Measurements from ENCODE around the gene COL6A6. TPM values are rescaled to one million over a fixed set of nuclear protein-coding genes. Genes with fewer than 3 reads are reported as not detected.

The COL6A6 gene
- total RNA-seq, 2 donors from 2014 or later = 0.33 to 0.40 TPM

DNA sequence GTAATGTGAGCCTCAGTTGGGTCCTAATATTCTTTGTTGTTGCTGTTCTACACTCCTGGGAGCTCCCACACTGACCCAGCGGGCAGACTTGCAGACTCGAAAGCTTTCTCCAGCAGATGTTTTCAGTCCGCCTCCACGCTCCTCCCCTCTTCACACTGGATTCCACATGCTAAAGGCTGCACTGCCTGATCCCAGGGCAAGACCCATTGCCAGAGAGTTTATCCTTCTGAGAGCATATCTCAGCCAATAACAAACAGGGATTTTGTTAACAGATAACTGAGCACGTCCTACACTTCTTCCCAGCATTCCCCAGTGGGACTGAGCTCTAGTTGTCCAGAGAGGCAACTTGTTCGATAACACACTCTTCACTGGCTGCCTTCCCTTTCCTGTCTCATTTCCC, 8.0 kb upstream of the COL6A6 start:
- Histone ChIP-seq H3K27me3 (ENCODE audit: control insufficient read depth, insufficient read depth, low read length, poor library complexity, severe bottlenecking) (no peaks in the 10 kb centered on the region), H3K27ac (ENCODE audit: low read depth, low read length) (no peak overlapping the region), H3K9me3 (ENCODE audit: control insufficient read depth, low read length) (no peaks in the 10 kb centered on the region), H3K4me3 (ENCODE audit: low read length) (no peak overlapping the region), H3K9ac (ENCODE audit: extremely low read depth, low read length, poor library complexity, severe bottlenecking) (no peak overlapping the region), H3K36me3 (ENCODE audit: control insufficient read depth, insufficient read depth, low read length) (no peaks in the 10 kb centered on the region), H3K4me1 (ENCODE audit: control insufficient read depth, insufficient read depth, low read length) (no peaks in the 10 kb centered on the region)
- TF ChIP-seq, protein P1, sequence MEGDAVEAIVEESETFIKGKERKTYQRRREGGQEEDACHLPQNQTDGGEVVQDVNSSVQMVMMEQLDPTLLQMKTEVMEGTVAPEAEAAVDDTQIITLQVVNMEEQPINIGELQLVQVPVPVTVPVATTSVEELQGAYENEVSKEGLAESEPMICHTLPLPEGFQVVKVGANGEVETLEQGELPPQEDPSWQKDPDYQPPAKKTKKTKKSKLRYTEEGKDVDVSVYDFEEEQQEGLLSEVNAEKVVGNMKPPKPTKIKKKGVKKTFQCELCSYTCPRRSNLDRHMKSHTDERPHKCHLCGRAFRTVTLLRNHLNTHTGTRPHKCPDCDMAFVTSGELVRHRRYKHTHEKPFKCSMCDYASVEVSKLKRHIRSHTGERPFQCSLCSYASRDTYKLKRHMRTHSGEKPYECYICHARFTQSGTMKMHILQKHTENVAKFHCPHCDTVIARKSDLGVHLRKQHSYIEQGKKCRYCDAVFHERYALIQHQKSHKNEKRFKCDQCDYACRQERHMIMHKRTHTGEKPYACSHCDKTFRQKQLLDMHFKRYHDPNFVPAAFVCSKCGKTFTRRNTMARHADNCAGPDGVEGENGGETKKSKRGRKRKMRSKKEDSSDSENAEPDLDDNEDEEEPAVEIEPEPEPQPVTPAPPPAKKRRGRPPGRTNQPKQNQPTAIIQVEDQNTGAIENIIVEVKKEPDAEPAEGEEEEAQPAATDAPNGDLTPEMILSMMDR (conservative IDR thresholded peaks at IDR 0.05) = no peak
- 76 to 83% methylated on average over 6 of the region's 6 CpGs for WGBS, 2 experiments (ENCODE audit: insufficient coverage in 1 of 2, insufficient read length in 1 of 2)
- H3K27ac Mint-ChIP-seq = no peak overlapping the region
- H3K4me3 Mint-ChIP-seq = no peak overlapping the region
- no peaks in the 10 kb centered on the region for H3K36me3 Mint-ChIP-seq (ENCODE audit: low read depth)
- no peak for DNase-seq
- peaks cover 29% of the 10 kb centered on the region for H3K27me3 Mint-ChIP-seq (ENCODE audit: insufficient read depth)
- H3K9me3 Mint-ChIP-seq = no peaks in the 10 kb centered on the region
- H3K4me1 Mint-ChIP-seq = no peaks in the 10 kb centered on the region

DNA sequence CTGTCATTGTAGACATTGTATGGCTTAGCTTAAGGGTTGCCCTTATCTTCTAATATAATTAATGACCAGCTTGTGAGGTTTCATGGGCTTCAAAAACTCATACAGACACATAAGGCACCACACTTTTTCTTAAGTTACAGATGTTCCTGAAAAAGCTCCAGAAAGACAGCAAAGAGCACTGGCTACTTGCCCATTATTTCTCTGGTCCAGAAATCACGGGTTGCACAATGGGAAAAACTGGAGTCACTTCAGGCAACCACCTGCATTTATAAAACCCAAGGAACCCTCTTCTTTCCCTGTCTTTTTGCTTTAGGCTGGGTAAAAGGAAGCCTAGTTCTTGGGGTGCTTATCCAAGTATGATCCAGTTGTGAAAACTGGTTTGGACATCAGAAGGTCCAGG, 2.3 kb upstream of the COL6A6 start:
- Histone ChIP-seq H3K4me3 (ENCODE audit: low read length) (no peak overlapping the region), H3K9me3 (ENCODE audit: control insufficient read depth, low read length) (no peaks in the 10 kb centered on the region), H3K4me1 (ENCODE audit: control insufficient read depth, insufficient read depth, low read length) (no peaks in the 10 kb centered on the region), H3K27me3 (ENCODE audit: control insufficient read depth, insufficient read depth, low read length, poor library complexity, severe bottlenecking) (peaks cover 41% of the 10 kb centered on the region), H3K9ac (ENCODE audit: extremely low read depth, low read length, poor library complexity, severe bottlenecking) (no peak overlapping the region), H3K36me3 (ENCODE audit: control insufficient read depth, insufficient read depth, low read length) (no peaks in the 10 kb centered on the region), H3K27ac (ENCODE audit: low read depth, low read length) (no peak overlapping the region)
- H3K4me3 Mint-ChIP-seq = no peak overlapping the region
- peaks cover 5% of the 10 kb centered on the region for H3K4me1 Mint-ChIP-seq
- H3K36me3 Mint-ChIP-seq (ENCODE audit: low read depth) = no peaks in the 10 kb centered on the region
- H3K27me3 Mint-ChIP-seq (ENCODE audit: insufficient read depth) = peaks cover 67% of the 10 kb centered on the region
- H3K9me3 Mint-ChIP-seq = no peaks in the 10 kb centered on the region
- no peak for DNase-seq
- TF ChIP-seq, protein P1 (conservative IDR thresholded peaks at IDR 0.05) = no peak
- 74 to 88% methylated on average over 1 of the region's 1 CpG for WGBS, 2 experiments (ENCODE audit: insufficient coverage in 1 of 2, insufficient read length in 1 of 2)
- no peak overlapping the region for H3K27ac Mint-ChIP-seq

DNA sequence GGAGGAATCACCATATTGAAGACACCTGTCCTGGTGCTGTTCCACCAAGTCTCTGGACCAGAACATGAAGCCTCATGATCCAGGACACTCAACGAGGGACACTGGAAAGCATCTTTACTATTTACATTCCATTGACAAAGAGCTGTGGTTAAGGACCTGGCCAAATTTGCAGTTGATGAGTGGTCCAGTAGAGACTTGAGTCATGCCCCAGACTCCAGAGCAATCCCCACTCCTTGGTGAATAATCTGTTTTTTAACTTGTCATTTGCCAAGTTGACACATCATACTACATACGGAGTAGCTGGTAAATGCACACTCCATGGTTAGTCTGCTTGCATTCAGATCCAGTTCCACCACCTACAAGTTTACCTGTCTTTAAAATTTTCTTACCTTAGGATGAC, 1.2 kb upstream of the COL6A6 start:
- Mint-ChIP-seq H3K9me3 (no peaks in the 10 kb centered on the region), H3K27me3 (ENCODE audit: insufficient read depth) (peaks cover 66% of the 10 kb centered on the region), H3K4me1 (peaks cover 5% of the 10 kb centered on the region), H3K4me3 (no peak overlapping the region), H3K27ac (no peak overlapping the region), H3K36me3 (ENCODE audit: low read depth) (no peaks in the 10 kb centered on the region)
- WGBS, 2 experiments (ENCODE audit: insufficient coverage in 1 of 2, insufficient read length in 1 of 2) = 83 to 91% methylated on average over 2 of the region's 2 CpGs
- Histone ChIP-seq H3K27me3 (ENCODE audit: control insufficient read depth, insufficient read depth, low read length, poor library complexity, severe bottlenecking) (peaks cover 41% of the 10 kb centered on the region), H3K9me3 (ENCODE audit: control insufficient read depth, low read length) (no peaks in the 10 kb centered on the region), H3K27ac (ENCODE audit: low read depth, low read length) (no peak overlapping the region), H3K4me3 (ENCODE audit: low read length) (no peak overlapping the region), H3K9ac (ENCODE audit: extremely low read depth, low read length, poor library complexity, severe bottlenecking) (no peak overlapping the region), H3K36me3 (ENCODE audit: control insufficient read depth, insufficient read depth, low read length) (no peaks in the 10 kb centered on the region), H3K4me1 (ENCODE audit: control insufficient read depth, insufficient read depth, low read length) (no peaks in the 10 kb centered on the region)
- TF ChIP-seq, protein P1 (conservative IDR thresholded peaks at IDR 0.05) = no peak
- no peak for DNase-seq
